WTC11 (cell line): ENCODE measurements around the gene MAP6D1. TPM values are rescaled to one million over a fixed set of nuclear protein-coding genes. Genes with fewer than 3 reads are reported as not detected.

Experiments used
- ATAC-seq: fragments of 200-7000 bp; cut with Tn5 transposase; 2 replicates; pipeline ENCODE4 v1.10.0; 2021; ENCODE audit warnings: mild to moderate bottlenecking, moderate library complexity
- CTCF ChIA-PET: fragments of 300-600 bp; sonication (Branson Sonifier 250); formaldehyde crosslinking; loops from one replicate; lab custom pipeline; 2021; ENCODE audit warnings: antibody characterized with exemption; lab: Charles Lee
- POLR2A ChIA-PET: fragments of 350-600 bp; sonication (Branson Sonifier 250); formaldehyde crosslinking; loops from one replicate; lab custom pipeline; 2021; ENCODE audit warnings: antibody characterized with exemption; lab: Charles Lee
- DNase-seq: peaks from one replicate; pipeline ENCODE4 v3.0.0; 2021; ENCODE audit warnings: low spot score
- H3K27ac Mint-ChIP-seq: 2 replicates; pipeline ENCODE4 v1.8.0; 2021; ENCODE audit warnings: mixed read lengths
- H3K27me3 Mint-ChIP-seq: 2 replicates; pipeline ENCODE4 v1.8.0; 2021; ENCODE audit warnings: low read depth, mild to moderate bottlenecking, moderate library complexity, mixed read lengths
- H3K36me3 Mint-ChIP-seq: 2 replicates; pipeline ENCODE4 v1.8.0; 2021; ENCODE audit warnings: mixed read lengths
- H3K4me1 Mint-ChIP-seq: 2 replicates; pipeline ENCODE4 v1.8.0; 2022; ENCODE audit warnings: mixed read lengths
- H3K4me3 Mint-ChIP-seq: 2 replicates; pipeline ENCODE4 v1.8.0; 2021; ENCODE audit warnings: mild to moderate bottlenecking, moderate library complexity, mixed read lengths
- H3K9me3 Mint-ChIP-seq: 2 replicates; pipeline ENCODE4 v1.8.0; 2021; ENCODE audit warnings: mixed read lengths
- FOXK1 ChIP-seq: sonication (generic); formaldehyde crosslinking; IDR thresholded peaks from 2 replicates; pipeline ENCODE4 v1.8.0; 2022; ENCODE audit warnings: mild to moderate bottlenecking, moderate library complexity, missing genetic modification reagents
- JUN ChIP-seq: sonication (generic); formaldehyde crosslinking; IDR thresholded peaks from 2 replicates; pipeline ENCODE4 v1.8.0; 2023; ENCODE audit warnings: mild to moderate bottlenecking, missing genetic modification reagents
- KAT7 ChIP-seq: sonication (generic); formaldehyde crosslinking; IDR thresholded peaks from 2 replicates; pipeline ENCODE4 v1.8.1; 2023; ENCODE audit warnings: missing genetic modification reagents, mild to moderate bottlenecking, borderline replicate concordance
- NFATC4 ChIP-seq: fragments of 250-450 bp; sonication (Bioruptor Pico); IDR thresholded peaks from 2 replicates; pipeline ENCODE4 v1.9.0; 2021; ENCODE audit warnings: mild to moderate bottlenecking
- NR2C2 ChIP-seq: sonication (generic); formaldehyde crosslinking; IDR thresholded peaks from 2 replicates; pipeline ENCODE4 v1.8.0; 2022; ENCODE audit warnings: mild to moderate bottlenecking, missing genetic modification reagents
- NR3C1 ChIP-seq: sonication (generic); formaldehyde crosslinking; conservative IDR thresholded peaks from 2 replicates; pipeline ENCODE4 v1.8.1; 2023; ENCODE audit warnings: low read depth, mild to moderate bottlenecking, missing genetic modification reagents
- OVOL2 ChIP-seq: fragments of 250-450 bp; sonication (Bioruptor Pico); IDR thresholded peaks from 2 replicates; pipeline ENCODE4 v1.9.0; 2021; ENCODE audit warnings: mild to moderate bottlenecking, borderline replicate concordance
- TCF7 ChIP-seq: sonication (generic); formaldehyde crosslinking; IDR thresholded peaks from 2 replicates; pipeline ENCODE4 v1.8.0; 2022; ENCODE audit warnings: mild to moderate bottlenecking, low read depth, missing genetic modification reagents, moderate library complexity
- TP53 ChIP-seq: sonication (generic); formaldehyde crosslinking; IDR thresholded peaks from 2 replicates; pipeline ENCODE4 v1.8.1; 2023; ENCODE audit warnings: mild to moderate bottlenecking, missing genetic modification reagents
- ZNF121 ChIP-seq: sonication (generic); formaldehyde crosslinking; IDR thresholded peaks from 2 replicates; pipeline ENCODE4 v1.8.0; 2023; ENCODE audit warnings: missing genetic modification reagents
- ZNF263 ChIP-seq: sonication (generic); formaldehyde crosslinking; IDR thresholded peaks from 2 replicates; pipeline ENCODE4 v1.8.1; 2022; ENCODE audit warnings: low read depth, mild to moderate bottlenecking, moderate library complexity, missing genetic modification reagents
- total RNA-seq: library from RNA; stranded (reverse); gene quantifications from 3 replicates; pipeline ENCODE4 v1.2.3, GENCODE V29; 2021
- TF ChIP-seq, protein P1 (sequence below): sonication (generic); formaldehyde crosslinking; IDR thresholded peaks from 2 replicates; pipeline ENCODE4 v1.8.1; 2022; ENCODE audit warnings: missing genetic modification reagents, borderline replicate concordance
- TF ChIP-seq, protein P2 (sequence below): sonication (generic); formaldehyde crosslinking; IDR thresholded peaks from 2 replicates; pipeline ENCODE4 v1.8.1; 2023; ENCODE audit warnings: mild to moderate bottlenecking, missing genetic modification reagents
- TF ChIP-seq, protein P3 (sequence below): fragments of 200-600 bp; IDR thresholded peaks from 2 replicates; pipeline ENCODE4 v1.8.0; 2022; ENCODE audit warnings: antibody characterized with exemption
- TF ChIP-seq, protein P4 (sequence below): fragments of 250-450 bp; sonication (Bioruptor Pico); IDR thresholded peaks from 2 replicates; pipeline ENCODE4 v1.8.0; 2021; ENCODE audit warnings: mild to moderate bottlenecking
- TF ChIP-seq, protein P5 (sequence below): sonication (generic); formaldehyde crosslinking; IDR thresholded peaks from 2 replicates; pipeline ENCODE4 v1.8.0; 2022; ENCODE audit warnings: mild to moderate bottlenecking, missing genetic modification reagents
- TF ChIP-seq, protein P6 (sequence below): sonication (generic); formaldehyde crosslinking; IDR thresholded peaks from 2 replicates; pipeline ENCODE4 v1.8.0; 2022; ENCODE audit warnings: missing genetic modification reagents
- TF ChIP-seq, protein P7 (sequence below): sonication (generic); formaldehyde crosslinking; IDR thresholded peaks from 2 replicates; pipeline ENCODE4 v1.8.1; 2023; ENCODE audit warnings: mild to moderate bottlenecking, missing genetic modification reagents, moderate library complexity
- TF ChIP-seq, protein P8 (sequence below): fragments of 250-450 bp; sonication (Bioruptor Pico); IDR thresholded peaks from 2 replicates; pipeline ENCODE4 v1.9.0; 2021; ENCODE audit warnings: mild to moderate bottlenecking

Gene MAP6D1
- total RNA-seq, 1 experiment from 2014 or later, result 6.3 TPM

DNA sequence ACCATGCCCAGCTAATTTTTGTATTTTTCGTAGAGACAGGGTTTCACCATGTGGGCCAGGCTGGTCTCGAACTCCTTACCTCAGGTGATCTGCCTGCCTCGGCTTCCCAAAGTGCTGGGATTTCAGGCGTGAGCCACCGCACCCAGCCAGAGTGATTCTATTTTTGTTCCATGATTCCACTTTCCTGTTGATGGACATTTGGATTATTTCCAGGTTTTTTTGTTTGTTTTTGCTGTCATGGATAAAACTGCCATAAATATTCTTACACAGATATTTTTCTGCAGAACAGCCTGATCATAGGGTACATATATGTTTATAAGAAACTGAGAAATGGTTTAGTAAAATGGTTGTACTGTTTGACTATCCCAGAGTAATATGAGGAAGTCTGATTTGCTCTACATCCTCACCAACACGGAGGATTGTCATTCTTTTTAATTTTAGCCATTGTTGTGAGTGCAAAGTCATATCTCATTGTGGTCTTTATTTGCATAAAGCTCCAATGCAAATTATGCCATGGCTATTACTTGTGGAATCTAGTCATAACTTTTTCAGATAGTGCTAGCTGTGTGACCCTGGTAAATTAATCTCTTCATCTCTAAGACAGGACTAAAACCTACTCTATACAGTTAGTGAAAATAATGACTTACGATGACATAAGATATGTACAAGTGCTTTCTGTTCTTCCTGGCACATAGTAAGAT, 42.7 kb downstream of the MAP6D1 start:
- Mint-ChIP-seq H3K4me1 (no peaks in the 10 kb centered on the region), H3K27ac (no peak overlapping the region), H3K4me3 (no peak overlapping the region), H3K36me3 (peaks cover 75% of the 10 kb centered on the region), H3K27me3 (no peaks in the 10 kb centered on the region), H3K9me3 (no peaks in the 10 kb centered on the region)
- ATAC-seq (no peak), DNase-seq (no peak)
- ChIA-PET CTCF (no interaction called here), POLR2A (no interaction called here)
- TF ChIP-seq, protein P1, sequence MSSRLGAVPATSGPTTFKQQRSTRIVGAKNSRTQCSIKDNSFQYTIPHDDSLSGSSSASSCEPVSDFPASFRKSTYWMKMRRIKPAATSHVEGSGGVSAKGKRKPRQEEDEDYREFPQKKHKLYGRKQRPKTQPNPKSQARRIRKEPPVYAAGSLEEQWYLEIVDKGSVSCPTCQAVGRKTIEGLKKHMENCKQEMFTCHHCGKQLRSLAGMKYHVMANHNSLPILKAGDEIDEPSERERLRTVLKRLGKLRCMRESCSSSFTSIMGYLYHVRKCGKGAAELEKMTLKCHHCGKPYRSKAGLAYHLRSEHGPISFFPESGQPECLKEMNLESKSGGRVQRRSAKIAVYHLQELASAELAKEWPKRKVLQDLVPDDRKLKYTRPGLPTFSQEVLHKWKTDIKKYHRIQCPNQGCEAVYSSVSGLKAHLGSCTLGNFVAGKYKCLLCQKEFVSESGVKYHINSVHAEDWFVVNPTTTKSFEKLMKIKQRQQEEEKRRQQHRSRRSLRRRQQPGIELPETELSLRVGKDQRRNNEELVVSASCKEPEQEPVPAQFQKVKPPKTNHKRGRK (CRISPR knock-in tag), result no peak
- TF ChIP-seq, protein P2, sequence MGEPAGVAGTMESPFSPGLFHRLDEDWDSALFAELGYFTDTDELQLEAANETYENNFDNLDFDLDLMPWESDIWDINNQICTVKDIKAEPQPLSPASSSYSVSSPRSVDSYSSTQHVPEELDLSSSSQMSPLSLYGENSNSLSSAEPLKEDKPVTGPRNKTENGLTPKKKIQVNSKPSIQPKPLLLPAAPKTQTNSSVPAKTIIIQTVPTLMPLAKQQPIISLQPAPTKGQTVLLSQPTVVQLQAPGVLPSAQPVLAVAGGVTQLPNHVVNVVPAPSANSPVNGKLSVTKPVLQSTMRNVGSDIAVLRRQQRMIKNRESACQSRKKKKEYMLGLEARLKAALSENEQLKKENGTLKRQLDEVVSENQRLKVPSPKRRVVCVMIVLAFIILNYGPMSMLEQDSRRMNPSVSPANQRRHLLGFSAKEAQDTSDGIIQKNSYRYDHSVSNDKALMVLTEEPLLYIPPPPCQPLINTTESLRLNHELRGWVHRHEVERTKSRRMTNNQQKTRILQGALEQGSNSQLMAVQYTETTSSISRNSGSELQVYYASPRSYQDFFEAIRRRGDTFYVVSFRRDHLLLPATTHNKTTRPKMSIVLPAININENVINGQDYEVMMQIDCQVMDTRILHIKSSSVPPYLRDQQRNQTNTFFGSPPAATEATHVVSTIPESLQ (CRISPR knock-in tag), result no peak
- TF ChIP-seq NFATC4, result no peak

DNA sequence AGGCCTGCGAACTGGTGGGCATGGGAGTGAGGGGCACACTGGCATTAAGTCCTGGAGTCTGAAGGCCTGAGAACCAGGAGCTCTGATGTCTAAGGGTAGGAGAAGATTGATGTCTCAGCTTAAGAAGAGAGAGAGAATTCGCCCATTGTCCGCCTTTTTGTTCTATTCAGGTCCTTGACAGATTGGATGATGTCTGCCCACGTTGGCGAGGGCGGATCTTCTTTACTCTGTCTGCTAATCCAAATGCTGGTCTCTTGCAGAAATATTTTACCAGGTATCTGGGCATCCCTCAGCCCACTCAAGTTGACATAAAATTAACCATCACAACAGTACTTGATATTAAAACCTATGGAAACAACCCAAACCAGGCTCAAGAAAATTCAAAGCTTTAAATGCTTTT, 44.1 kb downstream of the MAP6D1 start:
- H3K36me3 Mint-ChIP-seq, result peaks cover 77% of the 10 kb centered on the region
- H3K9me3 Mint-ChIP-seq, result no peaks in the 10 kb centered on the region
- no peaks in the 10 kb centered on the region for H3K4me1 Mint-ChIP-seq
- H3K27me3 Mint-ChIP-seq, result no peaks in the 10 kb centered on the region
- TF ChIP-seq, protein P3, sequence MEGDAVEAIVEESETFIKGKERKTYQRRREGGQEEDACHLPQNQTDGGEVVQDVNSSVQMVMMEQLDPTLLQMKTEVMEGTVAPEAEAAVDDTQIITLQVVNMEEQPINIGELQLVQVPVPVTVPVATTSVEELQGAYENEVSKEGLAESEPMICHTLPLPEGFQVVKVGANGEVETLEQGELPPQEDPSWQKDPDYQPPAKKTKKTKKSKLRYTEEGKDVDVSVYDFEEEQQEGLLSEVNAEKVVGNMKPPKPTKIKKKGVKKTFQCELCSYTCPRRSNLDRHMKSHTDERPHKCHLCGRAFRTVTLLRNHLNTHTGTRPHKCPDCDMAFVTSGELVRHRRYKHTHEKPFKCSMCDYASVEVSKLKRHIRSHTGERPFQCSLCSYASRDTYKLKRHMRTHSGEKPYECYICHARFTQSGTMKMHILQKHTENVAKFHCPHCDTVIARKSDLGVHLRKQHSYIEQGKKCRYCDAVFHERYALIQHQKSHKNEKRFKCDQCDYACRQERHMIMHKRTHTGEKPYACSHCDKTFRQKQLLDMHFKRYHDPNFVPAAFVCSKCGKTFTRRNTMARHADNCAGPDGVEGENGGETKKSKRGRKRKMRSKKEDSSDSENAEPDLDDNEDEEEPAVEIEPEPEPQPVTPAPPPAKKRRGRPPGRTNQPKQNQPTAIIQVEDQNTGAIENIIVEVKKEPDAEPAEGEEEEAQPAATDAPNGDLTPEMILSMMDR, result no peak
- TF ChIP-seq JUN (CRISPR knock-in tag) (no peak), KAT7 (no peak), FOXK1 (CRISPR knock-in tag) (no peak), NR2C2 (CRISPR knock-in tag) (no peak), TP53 (CRISPR knock-in tag) (no peak), NR3C1 (no peak), OVOL2 (no peak), TCF7 (no peak), ZNF121 (CRISPR knock-in tag) (no peak), ZNF263 (CRISPR knock-in tag) (no peak)
- TF ChIP-seq, protein P4, sequence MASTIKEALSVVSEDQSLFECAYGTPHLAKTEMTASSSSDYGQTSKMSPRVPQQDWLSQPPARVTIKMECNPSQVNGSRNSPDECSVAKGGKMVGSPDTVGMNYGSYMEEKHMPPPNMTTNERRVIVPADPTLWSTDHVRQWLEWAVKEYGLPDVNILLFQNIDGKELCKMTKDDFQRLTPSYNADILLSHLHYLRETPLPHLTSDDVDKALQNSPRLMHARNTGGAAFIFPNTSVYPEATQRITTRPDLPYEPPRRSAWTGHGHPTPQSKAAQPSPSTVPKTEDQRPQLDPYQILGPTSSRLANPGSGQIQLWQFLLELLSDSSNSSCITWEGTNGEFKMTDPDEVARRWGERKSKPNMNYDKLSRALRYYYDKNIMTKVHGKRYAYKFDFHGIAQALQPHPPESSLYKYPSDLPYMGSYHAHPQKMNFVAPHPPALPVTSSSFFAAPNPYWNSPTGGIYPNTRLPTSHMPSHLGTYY (CRISPR knock-in tag), result no peak
- TF ChIP-seq, protein P5, sequence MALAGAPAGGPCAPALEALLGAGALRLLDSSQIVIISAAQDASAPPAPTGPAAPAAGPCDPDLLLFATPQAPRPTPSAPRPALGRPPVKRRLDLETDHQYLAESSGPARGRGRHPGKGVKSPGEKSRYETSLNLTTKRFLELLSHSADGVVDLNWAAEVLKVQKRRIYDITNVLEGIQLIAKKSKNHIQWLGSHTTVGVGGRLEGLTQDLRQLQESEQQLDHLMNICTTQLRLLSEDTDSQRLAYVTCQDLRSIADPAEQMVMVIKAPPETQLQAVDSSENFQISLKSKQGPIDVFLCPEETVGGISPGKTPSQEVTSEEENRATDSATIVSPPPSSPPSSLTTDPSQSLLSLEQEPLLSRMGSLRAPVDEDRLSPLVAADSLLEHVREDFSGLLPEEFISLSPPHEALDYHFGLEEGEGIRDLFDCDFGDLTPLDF, result no peak
- TF ChIP-seq, protein P6, sequence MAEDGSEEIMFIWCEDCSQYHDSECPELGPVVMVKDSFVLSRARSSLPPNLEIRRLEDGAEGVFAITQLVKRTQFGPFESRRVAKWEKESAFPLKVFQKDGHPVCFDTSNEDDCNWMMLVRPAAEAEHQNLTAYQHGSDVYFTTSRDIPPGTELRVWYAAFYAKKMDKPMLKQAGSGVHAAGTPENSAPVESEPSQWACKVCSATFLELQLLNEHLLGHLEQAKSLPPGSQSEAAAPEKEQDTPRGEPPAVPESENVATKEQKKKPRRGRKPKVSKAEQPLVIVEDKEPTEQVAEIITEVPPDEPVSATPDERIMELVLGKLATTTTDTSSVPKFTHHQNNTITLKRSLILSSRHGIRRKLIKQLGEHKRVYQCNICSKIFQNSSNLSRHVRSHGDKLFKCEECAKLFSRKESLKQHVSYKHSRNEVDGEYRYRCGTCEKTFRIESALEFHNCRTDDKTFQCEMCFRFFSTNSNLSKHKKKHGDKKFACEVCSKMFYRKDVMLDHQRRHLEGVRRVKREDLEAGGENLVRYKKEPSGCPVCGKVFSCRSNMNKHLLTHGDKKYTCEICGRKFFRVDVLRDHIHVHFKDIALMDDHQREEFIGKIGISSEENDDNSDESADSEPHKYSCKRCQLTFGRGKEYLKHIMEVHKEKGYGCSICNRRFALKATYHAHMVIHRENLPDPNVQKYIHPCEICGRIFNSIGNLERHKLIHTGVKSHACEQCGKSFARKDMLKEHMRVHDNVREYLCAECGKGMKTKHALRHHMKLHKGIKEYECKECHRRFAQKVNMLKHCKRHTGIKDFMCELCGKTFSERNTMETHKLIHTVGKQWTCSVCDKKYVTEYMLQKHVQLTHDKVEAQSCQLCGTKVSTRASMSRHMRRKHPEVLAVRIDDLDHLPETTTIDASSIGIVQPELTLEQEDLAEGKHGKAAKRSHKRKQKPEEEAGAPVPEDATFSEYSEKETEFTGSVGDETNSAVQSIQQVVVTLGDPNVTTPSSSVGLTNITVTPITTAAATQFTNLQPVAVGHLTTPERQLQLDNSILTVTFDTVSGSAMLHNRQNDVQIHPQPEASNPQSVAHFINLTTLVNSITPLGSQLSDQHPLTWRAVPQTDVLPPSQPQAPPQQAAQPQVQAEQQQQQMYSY (CRISPR knock-in tag), result no peak
- TF ChIP-seq, protein P7, sequence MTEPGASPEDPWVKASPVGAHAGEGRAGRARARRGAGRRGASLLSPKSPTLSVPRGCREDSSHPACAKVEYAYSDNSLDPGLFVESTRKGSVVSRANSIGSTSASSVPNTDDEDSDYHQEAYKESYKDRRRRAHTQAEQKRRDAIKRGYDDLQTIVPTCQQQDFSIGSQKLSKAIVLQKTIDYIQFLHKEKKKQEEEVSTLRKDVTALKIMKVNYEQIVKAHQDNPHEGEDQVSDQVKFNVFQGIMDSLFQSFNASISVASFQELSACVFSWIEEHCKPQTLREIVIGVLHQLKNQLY (CRISPR knock-in tag), result no peak
- TF ChIP-seq, protein P8, sequence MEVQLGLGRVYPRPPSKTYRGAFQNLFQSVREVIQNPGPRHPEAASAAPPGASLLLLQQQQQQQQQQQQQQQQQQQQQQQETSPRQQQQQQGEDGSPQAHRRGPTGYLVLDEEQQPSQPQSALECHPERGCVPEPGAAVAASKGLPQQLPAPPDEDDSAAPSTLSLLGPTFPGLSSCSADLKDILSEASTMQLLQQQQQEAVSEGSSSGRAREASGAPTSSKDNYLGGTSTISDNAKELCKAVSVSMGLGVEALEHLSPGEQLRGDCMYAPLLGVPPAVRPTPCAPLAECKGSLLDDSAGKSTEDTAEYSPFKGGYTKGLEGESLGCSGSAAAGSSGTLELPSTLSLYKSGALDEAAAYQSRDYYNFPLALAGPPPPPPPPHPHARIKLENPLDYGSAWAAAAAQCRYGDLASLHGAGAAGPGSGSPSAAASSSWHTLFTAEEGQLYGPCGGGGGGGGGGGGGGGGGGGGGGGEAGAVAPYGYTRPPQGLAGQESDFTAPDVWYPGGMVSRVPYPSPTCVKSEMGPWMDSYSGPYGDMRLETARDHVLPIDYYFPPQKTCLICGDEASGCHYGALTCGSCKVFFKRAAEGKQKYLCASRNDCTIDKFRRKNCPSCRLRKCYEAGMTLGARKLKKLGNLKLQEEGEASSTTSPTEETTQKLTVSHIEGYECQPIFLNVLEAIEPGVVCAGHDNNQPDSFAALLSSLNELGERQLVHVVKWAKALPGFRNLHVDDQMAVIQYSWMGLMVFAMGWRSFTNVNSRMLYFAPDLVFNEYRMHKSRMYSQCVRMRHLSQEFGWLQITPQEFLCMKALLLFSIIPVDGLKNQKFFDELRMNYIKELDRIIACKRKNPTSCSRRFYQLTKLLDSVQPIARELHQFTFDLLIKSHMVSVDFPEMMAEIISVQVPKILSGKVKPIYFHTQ (CRISPR knock-in tag), result no peak
- TF ChIP-seq, all 79 proteins: peak for 0
- no peak overlapping the region for H3K4me3 Mint-ChIP-seq
- ATAC-seq, result no peak
- POLR2A ChIA-PET, result no interaction called here
- CTCF ChIA-PET, result no interaction called here
- DNase-seq, result no peak
- no peak overlapping the region for H3K27ac Mint-ChIP-seq
